ENCODE results near the gene PLD4.
"Not testable (repeated sequence)": the region's sequence is repeated elsewhere in the genome, so short reads cannot be mapped to it uniquely, and the experiment has no call there.

The PLD4 gene

DNA sequence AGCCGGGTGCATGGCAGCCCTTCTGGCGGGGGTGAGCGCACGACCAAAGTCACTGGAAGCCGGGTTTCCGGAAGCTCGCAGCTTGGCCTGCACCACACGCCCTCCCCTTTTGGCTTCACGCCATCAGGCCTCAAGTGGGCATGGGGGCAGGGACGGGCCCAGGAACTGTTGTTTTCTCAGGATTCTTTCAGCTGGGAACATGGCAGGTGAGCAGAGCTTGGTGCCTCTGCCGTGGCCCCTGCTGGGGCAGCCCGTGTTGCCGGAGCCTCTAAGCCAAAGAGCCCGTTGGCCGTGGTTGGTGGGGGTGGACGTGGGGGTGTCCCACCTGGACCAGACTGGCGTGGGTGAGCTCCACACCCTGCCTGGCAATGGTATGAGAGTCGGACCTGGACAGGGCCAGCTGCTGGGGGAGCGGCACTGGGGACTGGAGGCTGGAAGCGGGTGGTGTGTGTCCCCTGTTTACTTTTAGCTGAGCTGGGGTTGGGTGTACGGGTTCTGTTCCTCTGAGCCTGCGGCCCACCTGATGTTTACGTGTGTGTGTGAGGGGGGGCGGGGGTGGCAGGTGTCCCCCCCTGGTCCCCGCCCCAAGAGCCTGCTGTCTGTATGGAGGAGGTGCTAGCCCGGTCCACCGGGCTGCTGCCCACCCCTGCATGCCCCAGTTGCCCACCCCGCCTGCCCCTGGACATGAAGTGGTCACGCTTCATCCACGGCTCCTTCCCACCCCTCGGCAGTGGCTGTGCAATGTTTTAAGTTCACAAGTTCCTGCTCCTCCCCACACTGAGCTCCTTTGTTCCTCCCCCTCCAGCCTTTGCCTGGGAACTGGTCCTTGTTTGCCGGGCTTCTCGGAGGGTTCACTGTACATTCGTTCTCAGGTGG is 28.7 kb upstream of the PLD4 start:
- no peak overlapping the region for H3K4me3 ChIP-seq (ENCODE audit: low read length)
- DNase-seq (ENCODE audit: low read depth, low spot score), result peak; percentile 69

DNA sequence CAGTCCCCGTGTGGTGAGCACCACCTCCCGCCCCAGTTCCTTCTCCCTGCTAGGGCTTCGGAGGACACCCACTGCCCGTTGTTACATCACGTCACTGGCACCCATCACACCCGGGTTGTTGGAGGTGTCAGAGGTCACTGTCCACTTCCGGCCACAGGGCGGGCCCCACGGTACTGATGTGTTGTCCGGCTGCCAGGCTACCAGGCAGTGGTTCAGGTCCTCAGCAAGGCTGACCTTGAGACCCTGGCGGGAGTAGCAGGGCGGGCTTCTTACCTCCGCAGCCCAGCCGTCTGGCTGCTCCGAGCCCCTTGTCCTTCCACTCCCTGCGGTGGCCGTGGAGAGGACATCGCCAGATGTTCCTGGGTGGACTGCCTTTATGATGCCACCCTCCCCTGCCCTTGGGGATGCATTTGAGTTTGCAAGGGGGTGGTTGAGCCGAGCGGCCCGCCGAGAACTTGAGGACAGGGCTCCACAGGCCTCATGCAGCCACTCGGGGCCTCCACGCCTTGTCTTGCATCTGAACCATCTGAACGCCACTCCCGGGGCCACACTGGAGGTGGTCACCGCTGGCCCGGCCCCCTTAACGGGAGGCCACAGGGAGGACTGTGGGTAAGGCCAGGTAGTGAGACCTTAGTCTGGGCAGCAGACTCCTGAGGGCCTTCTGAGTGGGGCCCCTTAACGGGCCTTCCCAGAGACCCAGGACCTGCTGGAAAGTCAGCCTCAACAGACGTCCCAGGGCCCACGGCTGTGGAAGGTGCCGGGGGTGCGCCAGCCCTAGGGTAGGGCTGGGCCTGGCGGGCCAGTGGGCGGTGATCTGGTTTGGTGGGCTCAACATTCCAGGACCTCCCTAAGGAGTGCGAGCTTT is 27.1 kb upstream of the PLD4 start:
- no peak for DNase-seq (ENCODE audit: low read depth, low spot score)
- H3K4me3 ChIP-seq (ENCODE audit: low read length), result no peak overlapping the region

DNA sequence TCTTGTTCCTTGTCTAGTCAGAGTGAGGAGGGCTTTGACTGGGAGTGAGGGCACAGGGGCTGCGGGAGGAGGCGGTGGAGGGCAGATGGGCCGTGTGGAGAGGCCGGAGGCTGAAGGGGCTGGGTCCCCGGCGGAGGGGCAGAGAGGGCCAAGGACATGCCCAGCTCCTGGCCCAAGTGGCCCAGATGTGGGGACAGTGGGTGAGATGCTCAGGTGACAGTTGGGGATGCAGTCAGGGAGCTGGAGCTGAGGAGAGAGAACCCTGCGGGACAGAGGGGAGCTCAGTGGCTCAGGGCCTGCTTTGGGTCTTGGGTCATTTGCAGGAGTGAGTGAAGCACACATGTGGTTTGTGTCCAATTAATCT is 26.5 kb upstream of the PLD4 start:
- no peak for DNase-seq (ENCODE audit: low read depth, low spot score)
- no peak overlapping the region for H3K4me3 ChIP-seq (ENCODE audit: low read length)

DNA sequence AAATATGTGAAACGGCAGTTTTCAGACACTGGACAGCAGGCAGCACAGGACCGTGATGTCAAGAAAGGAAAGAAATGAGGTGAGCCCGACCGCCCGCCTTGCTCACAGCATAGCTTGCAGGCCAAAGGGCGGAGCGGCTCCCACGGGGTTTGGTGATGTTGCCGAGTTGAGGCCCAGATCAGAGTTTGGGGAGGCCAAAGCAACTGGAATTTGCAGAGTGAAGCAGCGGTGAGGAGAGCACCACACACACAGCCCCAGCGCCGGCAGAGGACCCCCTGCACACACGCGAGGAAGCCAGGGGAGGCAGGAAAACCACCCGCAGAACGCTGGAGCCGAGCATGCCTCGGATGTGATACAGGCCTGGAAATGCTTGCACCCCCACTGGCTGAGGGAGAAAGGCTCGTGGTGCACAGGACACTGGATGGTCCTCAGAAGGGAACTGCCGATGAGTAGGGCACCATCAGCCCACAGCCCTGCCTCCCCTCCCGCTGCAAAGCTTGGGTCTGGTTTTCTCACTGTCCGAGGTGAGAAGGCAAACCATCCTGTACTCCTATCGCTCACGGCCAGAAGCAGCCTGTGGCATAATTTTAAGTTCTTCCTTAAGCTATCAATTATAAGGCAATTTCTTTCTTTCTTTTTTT is 25.7 kb upstream of the PLD4 start:
- no peak overlapping the region for H3K4me3 ChIP-seq (ENCODE audit: low read length)
- DNase-seq (ENCODE audit: low read depth, low spot score), result no peak

DNA sequence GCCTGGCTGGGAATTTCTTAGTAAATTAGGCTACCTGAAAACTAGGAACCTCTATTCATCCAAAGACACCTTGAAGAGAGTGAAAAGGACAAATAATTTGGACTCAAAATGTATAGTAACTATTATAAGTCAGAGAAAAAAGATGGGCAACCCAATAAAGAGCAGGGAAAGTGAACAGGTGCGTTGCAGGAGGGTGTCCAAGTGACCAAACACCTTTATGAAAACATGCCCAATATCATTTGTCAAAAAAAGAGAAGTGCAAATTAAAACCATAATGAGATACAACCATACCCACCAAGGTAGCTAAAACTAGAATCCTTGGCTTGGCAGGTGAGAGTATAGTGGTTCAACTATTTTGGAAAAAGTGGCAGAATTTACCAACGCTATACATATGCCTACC is 24.9 kb upstream of the PLD4 start:
- DNase-seq (ENCODE audit: low read depth, low spot score), result no peak
- no peak overlapping the region for H3K4me3 ChIP-seq (ENCODE audit: low read length)

DNA sequence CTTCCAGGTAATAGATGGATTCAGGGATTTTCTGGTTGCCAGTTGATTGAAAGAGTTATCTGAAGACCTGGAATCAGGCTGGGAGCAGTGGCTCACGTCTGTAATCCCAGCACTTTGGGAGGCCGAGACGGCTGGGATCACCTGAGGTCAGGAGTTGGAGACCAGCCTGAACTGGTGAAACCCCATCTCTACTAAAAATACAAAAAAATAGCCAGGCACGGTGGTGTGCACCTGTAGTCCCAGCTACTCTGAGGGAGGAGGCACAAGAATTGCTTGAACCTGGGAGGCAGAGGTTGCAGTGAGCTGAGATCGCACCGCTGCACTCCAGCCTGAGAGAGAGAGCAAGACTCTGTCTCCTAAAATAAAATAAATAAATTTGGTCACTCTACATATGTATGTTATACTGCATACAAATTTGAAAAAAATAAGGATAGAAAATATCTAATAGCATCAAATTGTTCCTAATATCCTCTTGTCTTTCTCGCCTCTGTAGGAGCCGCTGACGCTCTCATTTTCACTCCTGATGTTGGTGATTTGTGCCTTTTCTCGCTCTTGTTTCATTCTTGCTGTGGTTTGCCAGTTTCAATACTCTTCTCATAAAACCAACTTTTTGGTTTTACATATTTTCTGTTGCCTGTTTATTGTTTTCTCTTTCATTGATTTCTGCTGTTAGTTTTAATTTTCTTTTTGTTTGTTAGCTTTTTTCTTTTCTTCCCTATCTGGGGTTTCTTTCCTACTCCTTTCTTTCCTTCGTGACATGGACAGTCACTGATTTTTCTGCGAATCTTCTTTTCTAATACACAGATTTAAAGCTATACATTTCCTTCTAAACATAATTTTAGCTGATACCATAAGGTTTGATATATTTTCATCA is 23.8 kb upstream of the PLD4 start:
- no peak for DNase-seq (ENCODE audit: low read depth, low spot score)
- no peak overlapping the region for H3K4me3 ChIP-seq (ENCODE audit: low read length)

DNA sequence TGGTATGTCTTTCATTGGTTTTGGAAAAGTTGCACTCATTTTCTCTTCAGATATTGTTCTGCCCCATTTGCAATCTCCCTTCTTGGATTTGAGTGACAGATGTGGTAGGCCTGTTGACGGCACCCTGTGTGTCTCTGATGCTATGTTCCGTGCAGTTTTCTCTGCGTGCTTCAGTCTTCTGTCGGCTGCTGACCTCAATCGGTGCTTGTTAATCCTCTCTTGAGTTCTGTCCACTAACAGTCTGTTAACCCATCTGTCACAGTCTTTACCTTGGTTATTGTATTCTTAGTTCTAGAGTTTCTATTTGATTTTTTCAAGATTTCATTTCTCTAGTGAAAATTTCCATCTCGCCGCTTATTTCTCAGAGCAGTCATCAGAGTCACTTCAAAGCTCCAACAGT is 20.7 kb upstream of the PLD4 start:
- no peak overlapping the region for H3K4me3 ChIP-seq (ENCODE audit: low read length)
- DNase-seq (ENCODE audit: low read depth, low spot score), result no peak

DNA sequence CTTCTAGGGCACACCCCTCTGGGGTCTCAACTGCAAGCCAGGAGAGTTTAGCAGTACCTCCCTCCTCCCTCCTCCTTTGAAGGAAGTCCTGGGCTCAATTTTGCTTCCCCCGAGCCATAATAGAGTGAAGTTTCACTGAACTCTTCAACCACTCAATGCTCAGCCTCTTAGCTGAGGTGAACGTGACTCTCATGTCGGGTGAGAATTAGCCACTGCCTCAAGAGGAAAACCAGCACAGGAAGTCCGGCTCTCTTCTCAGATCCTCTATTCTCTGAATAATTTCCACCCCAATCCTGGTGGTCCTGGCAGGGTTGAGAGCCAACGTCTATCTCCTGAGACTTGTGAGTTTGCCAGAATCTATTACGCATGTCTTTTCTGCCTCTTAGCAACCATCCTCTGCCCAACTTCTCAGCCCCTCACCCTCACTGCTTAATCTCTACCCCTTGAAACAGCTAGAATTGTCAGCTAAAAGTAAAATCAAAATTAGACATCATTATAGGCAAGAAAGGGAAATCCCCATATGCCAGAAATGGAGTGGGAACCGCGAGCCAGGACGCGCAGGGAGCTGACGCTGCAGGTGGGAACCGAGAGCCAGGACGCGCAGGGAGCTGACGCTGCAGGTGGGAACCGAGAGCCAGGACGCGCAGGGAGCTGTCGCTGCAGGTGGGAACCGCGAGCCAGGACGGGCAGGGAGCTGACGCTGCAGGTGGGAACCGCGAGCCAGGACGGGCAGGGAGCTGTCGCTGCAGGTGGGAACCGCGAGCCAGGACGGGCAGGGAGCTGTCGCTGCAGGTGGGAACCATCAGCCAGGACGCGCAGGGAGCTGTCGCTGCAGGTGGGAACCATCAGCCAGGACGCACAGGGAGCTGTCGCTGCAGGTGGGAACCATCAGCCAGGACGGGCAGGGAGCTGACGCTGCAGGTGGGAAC is 19.8 kb upstream of the PLD4 start:
- DNase-seq (ENCODE audit: low read depth, low spot score); H3K4me3 ChIP-seq (ENCODE audit: low read length): not testable (repeated sequence)

DNA sequence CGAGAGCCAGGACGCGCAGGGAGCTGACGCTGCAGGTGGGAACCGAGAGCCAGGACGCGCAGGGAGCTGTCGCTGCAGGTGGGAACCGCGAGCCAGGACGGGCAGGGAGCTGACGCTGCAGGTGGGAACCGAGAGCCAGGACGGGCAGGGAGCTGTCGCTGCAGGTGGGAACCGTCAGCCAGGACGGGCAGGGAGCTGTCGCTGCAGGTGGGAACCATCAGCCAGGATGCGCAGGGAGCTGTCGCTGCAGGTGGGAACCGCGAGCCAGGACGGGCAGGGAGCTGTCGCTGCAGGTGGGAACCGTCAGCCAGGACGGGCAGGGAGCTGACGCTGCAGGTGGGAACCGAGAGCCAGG is 19.1 kb upstream of the PLD4 start:
- H3K4me3 ChIP-seq (ENCODE audit: low read length); DNase-seq (ENCODE audit: low read depth, low spot score): not testable (repeated sequence)

DNA sequence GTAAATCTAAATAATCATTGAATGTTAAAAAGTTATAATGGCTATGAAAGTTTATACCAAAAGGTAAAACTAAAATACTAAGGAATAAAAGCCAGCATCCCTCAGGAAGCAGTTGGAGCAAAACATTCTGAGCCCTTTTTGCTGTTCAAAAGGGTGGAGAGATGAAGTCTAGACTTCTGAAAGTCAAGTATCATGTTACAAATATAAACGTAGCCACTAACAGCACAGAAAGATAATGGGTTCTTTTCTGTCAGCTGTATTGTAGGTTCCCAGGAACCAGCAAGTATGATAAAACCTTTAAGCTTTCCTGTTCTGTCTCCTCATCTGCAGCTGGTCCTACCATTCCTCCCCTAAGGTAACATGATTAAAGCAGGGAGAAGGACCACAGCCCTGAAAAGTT is 16.4 kb upstream of the PLD4 start:
- DNase-seq (ENCODE audit: low read depth, low spot score), result no peak
- no peak overlapping the region for H3K4me3 ChIP-seq (ENCODE audit: low read length)

DNA sequence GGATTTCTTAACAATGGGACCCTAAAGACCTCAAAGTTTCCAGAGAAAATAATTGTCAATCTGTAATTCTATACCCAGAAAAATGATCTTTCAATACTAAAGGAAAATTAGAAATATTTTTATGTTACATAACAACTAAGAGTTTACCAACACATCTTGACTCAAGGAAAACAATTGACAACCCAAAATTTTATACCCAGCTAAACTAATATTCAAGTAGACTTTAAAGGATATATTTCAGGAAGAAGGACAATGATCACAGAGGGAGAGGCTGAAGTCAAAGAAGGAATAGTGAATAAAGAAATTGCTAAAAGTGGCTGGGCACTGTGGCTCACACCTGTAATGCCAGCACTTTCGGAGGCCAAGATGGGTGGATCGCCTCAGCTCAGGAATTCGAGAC is 12.6 kb upstream of the PLD4 start:
- no peak for DNase-seq (ENCODE audit: low read depth, low spot score)
- H3K4me3 ChIP-seq (ENCODE audit: low read length), result no peak overlapping the region

DNA sequence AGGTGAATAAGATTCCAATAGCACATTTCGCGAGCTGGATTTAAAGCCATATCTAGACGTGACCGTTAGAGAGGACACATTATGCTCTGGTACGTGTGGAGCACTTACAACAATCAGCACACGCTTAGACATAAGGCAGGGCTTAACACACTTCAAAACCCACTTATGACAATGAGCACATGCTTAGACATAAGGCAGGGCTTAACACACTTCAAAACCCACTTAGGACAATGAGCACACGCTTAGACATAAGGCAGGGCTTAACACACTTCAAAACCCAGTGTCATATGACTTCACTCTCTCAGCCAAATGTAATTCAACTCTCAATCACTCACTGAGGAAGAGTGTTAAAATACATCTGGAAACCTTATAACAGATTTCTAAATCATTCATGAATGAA is 11.2 kb upstream of the PLD4 start:
- H3K4me3 ChIP-seq (ENCODE audit: low read length), result no peak overlapping the region
- DNase-seq (ENCODE audit: low read depth, low spot score), result no peak

DNA sequence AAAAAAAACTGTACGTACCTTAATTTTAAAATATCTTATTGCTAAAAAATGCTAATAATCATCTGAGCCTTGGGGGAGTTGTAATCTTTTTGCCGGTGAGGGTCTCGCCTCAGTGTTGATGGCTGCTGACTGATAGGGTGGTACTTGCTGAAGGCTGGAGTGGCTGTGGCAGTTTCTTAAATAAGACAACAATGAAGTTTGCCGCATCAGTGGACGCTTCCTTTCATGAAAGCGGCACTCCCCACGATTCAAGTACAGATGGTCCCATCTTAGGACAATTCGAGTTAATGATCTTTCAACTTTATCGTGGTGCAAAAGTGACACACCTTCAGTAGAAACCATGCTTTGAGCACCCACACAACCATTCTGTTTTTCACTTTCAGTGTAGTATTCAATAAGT is 7.6 kb upstream of the PLD4 start:
- no peak overlapping the region for H3K4me3 ChIP-seq (ENCODE audit: low read length)
- DNase-seq (ENCODE audit: low read depth, low spot score), result no peak

DNA sequence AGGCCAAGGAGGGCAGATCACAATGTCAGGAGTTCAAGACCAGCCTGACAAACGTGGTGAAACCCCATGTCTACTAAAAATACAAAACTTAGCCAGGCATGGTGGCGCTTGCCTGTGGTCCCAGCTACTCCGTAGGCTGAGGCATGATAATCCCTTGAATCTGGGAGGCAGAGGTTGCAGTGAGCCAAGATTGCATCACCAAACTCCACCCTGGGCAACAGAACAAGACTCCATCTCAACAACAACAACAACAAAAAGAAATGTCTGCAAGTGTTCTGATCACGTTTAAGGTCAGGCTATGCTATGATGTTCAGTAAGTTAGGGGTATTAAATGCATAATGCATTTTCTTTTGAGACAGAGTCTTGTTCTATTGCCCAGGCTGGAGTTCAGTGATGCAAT is 6.7 kb upstream of the PLD4 start:
- H3K4me3 ChIP-seq (ENCODE audit: low read length), result no peak overlapping the region
- DNase-seq (ENCODE audit: low read depth, low spot score), result no peak

DNA sequence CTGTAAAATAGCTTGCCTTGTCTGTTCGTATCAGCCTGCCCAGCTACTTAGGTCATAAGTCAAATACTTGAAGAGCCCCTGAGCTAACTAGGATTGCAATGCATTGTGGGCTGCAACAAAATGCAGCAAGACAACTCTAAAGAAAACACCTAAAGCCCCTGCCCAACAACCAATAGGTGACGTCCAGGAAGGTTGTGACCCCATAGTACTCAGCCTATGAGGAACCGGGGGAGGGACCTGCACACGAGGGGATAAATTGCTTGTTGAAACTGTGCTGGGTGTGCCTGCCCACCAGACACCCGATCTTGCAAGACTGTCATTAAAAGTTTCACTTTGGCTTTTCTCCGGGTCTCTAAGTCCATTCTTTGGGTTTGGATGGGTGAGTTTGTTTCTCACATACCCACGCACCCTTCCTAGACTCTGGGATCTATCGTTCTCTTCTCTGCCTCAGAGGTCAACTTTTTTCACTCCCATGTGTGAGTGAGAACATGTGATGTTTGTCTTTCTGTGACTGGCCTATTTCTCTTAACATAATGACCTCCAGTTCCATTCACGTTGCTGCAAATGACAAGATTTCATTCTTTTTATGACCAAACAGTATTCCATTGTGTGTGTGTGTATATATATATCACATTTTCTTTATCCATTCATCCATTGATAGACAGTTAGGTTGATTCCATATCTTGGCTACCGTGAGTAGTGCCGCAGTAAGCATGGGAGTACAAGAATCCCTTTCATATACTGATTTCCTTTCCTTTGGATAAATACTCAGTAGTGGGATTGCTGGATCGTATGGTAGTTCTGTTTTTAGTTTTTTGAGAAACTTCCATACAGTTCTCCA is 5.3 kb upstream of the PLD4 start:
- not testable (repeated sequence) for H3K4me3 ChIP-seq (ENCODE audit: low read length); DNase-seq (ENCODE audit: low read depth, low spot score)

DNA sequence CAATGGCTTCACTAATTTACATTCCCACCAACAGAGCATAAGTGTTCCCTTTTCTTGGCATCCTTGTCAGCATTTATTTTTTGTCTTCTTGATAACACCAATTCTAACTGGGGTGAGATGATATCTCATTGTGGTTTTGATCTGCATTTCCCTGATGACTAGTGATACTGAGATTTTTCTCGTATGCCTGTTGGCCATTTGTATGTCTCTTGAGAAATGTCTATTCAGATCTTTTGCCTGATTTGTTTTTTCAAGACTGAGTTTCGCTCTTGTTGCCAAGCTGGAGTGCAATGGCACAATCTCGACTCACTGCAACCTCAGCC is 4.7 kb upstream of the PLD4 start:
- H3K4me3 ChIP-seq (ENCODE audit: low read length), result no peak overlapping the region
- DNase-seq (ENCODE audit: low read depth, low spot score), result no peak

DNA sequence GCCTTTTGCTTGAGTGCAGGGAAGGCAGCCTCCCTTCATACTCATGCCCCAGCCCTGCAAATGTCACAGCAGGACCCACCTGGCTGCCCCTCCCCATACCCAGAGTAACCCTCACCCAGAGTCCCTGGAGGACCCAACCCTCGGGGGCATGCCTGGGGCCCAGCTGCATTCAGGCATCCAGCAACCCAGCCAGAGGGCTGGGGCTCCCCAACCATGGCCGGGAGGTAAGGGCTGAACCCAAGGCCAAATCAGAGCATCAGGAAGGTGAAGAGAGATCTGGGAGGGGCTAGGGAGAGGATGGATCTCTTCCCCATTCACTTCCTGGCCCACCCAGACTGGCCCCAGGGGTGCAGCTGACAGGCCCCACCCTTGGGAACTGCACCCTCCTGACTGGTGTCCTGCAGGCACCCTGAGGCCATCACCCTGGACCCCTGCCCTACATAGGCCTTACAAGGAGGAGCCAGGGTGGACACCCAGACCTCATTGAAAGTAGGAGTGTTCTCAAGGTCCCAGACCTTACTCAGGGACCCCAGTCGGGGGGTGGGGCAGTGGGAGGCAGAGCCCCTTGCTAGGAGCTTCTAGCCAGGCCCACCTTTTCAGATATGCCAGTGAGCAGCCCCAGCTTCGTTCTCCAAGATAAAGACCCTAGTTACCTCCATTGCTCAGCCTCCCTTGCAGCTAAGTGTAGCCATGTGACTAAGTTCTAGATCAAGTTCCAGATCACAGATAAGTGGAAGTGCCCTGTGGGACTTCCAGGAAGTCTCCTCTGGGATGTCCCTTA is 849 bp upstream of the PLD4 start:
- DNase-seq (ENCODE audit: low read depth, low spot score), result no peak
- no peak overlapping the region for H3K4me3 ChIP-seq (ENCODE audit: low read length)

All from Jurkat, Clone E6-1 (cell line).